Ishikawa (cell line): ENCODE measurements around the gene TBC1D1.

Experiments
- CEBPB ChIP-seq: IDR thresholded peaks from 2 replicates; pipeline ENCODE4 v1.6.1; 2012
- CREB1 ChIP-seq: IDR thresholded peaks from 2 replicates; pipeline ENCODE4 v1.6.1; 2012; ENCODE audit warnings: low read depth
- EP300 ChIP-seq: IDR thresholded peaks from 2 replicates; pipeline ENCODE4 v1.6.1; 2012; ENCODE audit warnings: borderline replicate concordance
- RAD21 ChIP-seq: IDR thresholded peaks from 2 replicates; pipeline ENCODE4 v1.6.1; 2012; ENCODE audit warnings: low read depth
- TAF1 ChIP-seq: IDR thresholded peaks from 2 replicates; pipeline ENCODE4 v1.6.1; 2012; ENCODE audit warnings: low read depth, mild to moderate bottlenecking
- TCF12 ChIP-seq: IDR thresholded peaks from 2 replicates; pipeline ENCODE4 v1.6.1; 2012; ENCODE audit warnings: low read depth
- YY1 ChIP-seq: IDR thresholded peaks from 2 replicates; pipeline ENCODE4 v1.6.1; 2012; ENCODE audit warnings: low read depth
- TF ChIP-seq, protein P1 (sequence below): IDR thresholded peaks from 2 replicates; pipeline ENCODE4 v1.6.1; 2012; ENCODE audit warnings: low read depth, mild to moderate bottlenecking
- TF ChIP-seq, protein P2 (sequence below): IDR thresholded peaks from 2 replicates; pipeline ENCODE4 v1.6.1; 2012

DNA sequence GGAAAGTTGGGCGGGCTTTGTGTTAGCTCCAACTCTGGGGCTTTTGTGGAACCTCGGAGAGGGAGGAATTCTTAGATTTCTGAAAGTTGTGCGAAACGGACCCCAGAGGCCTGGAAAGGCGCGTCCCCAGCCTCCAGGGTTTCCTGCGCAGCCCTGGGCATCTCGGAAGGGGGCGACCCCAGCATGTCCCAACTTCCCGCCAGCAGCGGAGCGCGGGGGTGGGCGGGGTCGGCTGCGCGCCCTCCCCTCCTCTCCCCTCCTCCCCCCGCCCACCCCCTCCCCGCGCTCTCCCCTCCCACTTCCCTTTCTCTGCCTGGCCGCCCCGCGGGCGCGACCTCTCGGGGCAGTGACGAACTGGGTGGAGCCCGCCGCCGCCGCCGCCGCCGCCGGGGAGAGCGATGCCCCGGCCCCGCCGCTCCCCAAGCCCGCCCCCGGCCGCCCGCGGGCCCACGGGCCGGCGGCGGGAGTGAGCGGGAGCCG is 86.1 kb downstream of the TBC1D1 start:
- TF ChIP-seq EP300 (no peak), TCF12 (no peak), TAF1 (no peak; the same call in 1 of the 2 replicates), YY1 (no peak), RAD21 (no peak; the same call in 1 of the 2 replicates), CREB1 (no peak), CEBPB (no peak)
- TF ChIP-seq, protein P1, sequence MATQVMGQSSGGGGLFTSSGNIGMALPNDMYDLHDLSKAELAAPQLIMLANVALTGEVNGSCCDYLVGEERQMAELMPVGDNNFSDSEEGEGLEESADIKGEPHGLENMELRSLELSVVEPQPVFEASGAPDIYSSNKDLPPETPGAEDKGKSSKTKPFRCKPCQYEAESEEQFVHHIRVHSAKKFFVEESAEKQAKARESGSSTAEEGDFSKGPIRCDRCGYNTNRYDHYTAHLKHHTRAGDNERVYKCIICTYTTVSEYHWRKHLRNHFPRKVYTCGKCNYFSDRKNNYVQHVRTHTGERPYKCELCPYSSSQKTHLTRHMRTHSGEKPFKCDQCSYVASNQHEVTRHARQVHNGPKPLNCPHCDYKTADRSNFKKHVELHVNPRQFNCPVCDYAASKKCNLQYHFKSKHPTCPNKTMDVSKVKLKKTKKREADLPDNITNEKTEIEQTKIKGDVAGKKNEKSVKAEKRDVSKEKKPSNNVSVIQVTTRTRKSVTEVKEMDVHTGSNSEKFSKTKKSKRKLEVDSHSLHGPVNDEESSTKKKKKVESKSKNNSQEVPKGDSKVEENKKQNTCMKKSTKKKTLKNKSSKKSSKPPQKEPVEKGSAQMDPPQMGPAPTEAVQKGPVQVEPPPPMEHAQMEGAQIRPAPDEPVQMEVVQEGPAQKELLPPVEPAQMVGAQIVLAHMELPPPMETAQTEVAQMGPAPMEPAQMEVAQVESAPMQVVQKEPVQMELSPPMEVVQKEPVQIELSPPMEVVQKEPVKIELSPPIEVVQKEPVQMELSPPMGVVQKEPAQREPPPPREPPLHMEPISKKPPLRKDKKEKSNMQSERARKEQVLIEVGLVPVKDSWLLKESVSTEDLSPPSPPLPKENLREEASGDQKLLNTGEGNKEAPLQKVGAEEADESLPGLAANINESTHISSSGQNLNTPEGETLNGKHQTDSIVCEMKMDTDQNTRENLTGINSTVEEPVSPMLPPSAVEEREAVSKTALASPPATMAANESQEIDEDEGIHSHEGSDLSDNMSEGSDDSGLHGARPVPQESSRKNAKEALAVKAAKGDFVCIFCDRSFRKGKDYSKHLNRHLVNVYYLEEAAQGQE, result no peak
- TF ChIP-seq, protein P2, sequence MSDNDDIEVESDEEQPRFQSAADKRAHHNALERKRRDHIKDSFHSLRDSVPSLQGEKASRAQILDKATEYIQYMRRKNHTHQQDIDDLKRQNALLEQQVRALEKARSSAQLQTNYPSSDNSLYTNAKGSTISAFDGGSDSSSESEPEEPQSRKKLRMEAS, result peak; percentile 23; the same call in 1 of the 2 replicates
